Gastroesophageal sphincter (tissue), 3 donors: ENCODE results near the gene WDR18.

Source experiments
- EP300 ChIP-seq: sonication (generic); formaldehyde crosslinking; IDR thresholded peaks from one replicate; pipeline ENCODE4 v1.6.1; 2017; ENCODE audit warnings: antibody characterized with exemption, mild to moderate bottlenecking
- POLR2A ChIP-seq, 2 donors: fragments of 450-650 bp; IDR thresholded peaks; one replicate each; pipeline ENCODE4 v1.6.1; 2017; ENCODE audit warnings: antibody characterized with exemption in 2 of 2, mild to moderate bottlenecking in 2 of 2, moderate library complexity in 1 of 2
- TF ChIP-seq, protein P1 (sequence below), 4 experiments: fragments of 200-600 bp in 2 of 4; fragments of 450-650 bp in 2 of 4; sonication (generic) in 1 of 4; IDR thresholded peaks; one replicate each; pipeline ENCODE4 v1.5.1; 2017 to 2019; ENCODE audit warnings: antibody characterized with exemption in 4 of 4, mild to moderate bottlenecking in 2 of 4, moderate library complexity in 2 of 4

DNA sequence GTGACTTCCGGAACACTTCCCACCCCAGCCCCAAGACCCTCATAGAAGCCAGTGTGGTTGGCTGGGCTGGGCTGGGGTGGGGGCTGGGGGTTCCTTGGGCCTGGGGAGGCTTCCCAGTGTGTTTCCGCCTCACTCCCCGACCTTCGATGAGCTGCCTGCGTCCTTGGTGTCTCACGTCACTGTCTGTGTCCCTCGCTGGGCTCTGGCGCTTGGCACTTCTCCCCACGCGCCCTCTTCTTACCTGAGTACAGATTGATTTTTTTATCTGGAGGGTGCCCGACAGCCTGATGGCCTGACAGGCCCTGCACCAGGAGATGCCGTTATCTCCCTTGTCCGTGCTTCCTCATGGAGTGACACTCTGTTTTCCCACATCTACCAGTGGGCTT is 8.5 kb downstream of the WDR18 start:
- no peak for TF ChIP-seq EP300
- TF ChIP-seq, protein P1, sequence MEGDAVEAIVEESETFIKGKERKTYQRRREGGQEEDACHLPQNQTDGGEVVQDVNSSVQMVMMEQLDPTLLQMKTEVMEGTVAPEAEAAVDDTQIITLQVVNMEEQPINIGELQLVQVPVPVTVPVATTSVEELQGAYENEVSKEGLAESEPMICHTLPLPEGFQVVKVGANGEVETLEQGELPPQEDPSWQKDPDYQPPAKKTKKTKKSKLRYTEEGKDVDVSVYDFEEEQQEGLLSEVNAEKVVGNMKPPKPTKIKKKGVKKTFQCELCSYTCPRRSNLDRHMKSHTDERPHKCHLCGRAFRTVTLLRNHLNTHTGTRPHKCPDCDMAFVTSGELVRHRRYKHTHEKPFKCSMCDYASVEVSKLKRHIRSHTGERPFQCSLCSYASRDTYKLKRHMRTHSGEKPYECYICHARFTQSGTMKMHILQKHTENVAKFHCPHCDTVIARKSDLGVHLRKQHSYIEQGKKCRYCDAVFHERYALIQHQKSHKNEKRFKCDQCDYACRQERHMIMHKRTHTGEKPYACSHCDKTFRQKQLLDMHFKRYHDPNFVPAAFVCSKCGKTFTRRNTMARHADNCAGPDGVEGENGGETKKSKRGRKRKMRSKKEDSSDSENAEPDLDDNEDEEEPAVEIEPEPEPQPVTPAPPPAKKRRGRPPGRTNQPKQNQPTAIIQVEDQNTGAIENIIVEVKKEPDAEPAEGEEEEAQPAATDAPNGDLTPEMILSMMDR (IDR thresholded peaks at IDR 0.05): no peak
- TF ChIP-seq POLR2A (IDR thresholded peaks at IDR 0.05): no peak
